ENCODE data around the gene SPSB4.

- TF ChIP-seq, protein P1, sequence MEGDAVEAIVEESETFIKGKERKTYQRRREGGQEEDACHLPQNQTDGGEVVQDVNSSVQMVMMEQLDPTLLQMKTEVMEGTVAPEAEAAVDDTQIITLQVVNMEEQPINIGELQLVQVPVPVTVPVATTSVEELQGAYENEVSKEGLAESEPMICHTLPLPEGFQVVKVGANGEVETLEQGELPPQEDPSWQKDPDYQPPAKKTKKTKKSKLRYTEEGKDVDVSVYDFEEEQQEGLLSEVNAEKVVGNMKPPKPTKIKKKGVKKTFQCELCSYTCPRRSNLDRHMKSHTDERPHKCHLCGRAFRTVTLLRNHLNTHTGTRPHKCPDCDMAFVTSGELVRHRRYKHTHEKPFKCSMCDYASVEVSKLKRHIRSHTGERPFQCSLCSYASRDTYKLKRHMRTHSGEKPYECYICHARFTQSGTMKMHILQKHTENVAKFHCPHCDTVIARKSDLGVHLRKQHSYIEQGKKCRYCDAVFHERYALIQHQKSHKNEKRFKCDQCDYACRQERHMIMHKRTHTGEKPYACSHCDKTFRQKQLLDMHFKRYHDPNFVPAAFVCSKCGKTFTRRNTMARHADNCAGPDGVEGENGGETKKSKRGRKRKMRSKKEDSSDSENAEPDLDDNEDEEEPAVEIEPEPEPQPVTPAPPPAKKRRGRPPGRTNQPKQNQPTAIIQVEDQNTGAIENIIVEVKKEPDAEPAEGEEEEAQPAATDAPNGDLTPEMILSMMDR (IDR thresholded peaks at IDR 0.05; ENCODE audit: control extremely low read depth in 1 of 3, insufficient read depth in 1 of 3, low read depth in 1 of 3, low read length in 3 of 3) = no peak
- TF ChIP-seq ATF2 (IDR thresholded peaks at IDR 0.05; ENCODE audit: low read length) = no peak
- TF ChIP-seq JUND (IDR thresholded peaks at IDR 0.05; ENCODE audit: low read length) = no peak
- no peak for TF ChIP-seq SIN3A (conservative IDR thresholded peaks at IDR 0.05 in 1 of 2, IDR thresholded peaks at IDR 0.05 in 1 of 2; ENCODE audit: low read depth in 1 of 2, low read length in 2 of 2)
- TF ChIP-seq HDAC2 (IDR thresholded peaks at IDR 0.05; ENCODE audit: borderline replicate concordance in 1 of 2, low read depth in 2 of 2, low read length in 2 of 2) = no peak
- no peak for TF ChIP-seq TEAD4 (IDR thresholded peaks at IDR 0.05; ENCODE audit: low read depth, low read length)
- TF ChIP-seq SRF (IDR thresholded peaks at IDR 0.05; ENCODE audit: low read depth, low read length) = no peak
- TF ChIP-seq SAP30 (IDR thresholded peaks at IDR 0.05; ENCODE audit: insufficient read depth, insufficient replicate concordance, low read length) = no peak
- no peak for TF ChIP-seq EP300 (IDR thresholded peaks at IDR 0.05; ENCODE audit: borderline replicate concordance in 1 of 2, low read depth in 2 of 2, low read length in 2 of 2)
- TF ChIP-seq E2F6 (IDR thresholded peaks at IDR 0.05) = no peak
- TF ChIP-seq POLR2AphosphoS5 (IDR thresholded peaks at IDR 0.05; ENCODE audit: low read depth, low read length) = no peak
- TF ChIP-seq RFX5 (IDR thresholded peaks at IDR 0.05; ENCODE audit: borderline replicate concordance, low read depth, low read length) = no peak
These were observed 31.9 kb upstream of the SPSB4 start for GRCh38 chr3:141019244-141019643.

Measured in H1 (cell line).